ENCODE results near the gene DOCK8. TPM values are rescaled to one million over a fixed set of nuclear protein-coding genes. Genes with fewer than 3 reads are reported as not detected.
A peak's percentile ranks its signal among the peaks of the same experiment; 100 is the strongest.

Gene DOCK8
- total and polyA plus RNA-seq, 2 donors: 54.5 to 60.4 TPM

- WGBS: 97% methylated on average over 6 of the region's 6 CpGs
- Histone ChIP-seq H3K9me3 (ENCODE audit: control insufficient read depth in 2 of 2, insufficient read depth in 1 of 2, low read length in 1 of 2) (no peaks in the 10 kb centered on the region), H3K4me1 (ENCODE audit: control insufficient read depth in 2 of 2, insufficient read depth in 2 of 2, low read length in 2 of 2) (no peaks in the 10 kb centered on the region), H3K27ac (ENCODE audit: low read depth in 1 of 2, low read length in 1 of 2) (no peak overlapping the region), H3K36me3 (ENCODE audit: control insufficient read depth in 2 of 2, insufficient read depth in 2 of 2, low read length in 1 of 2) (peaks cover 62 to 63% of the 10 kb centered on the region in 2 donors), H3K27me3 (ENCODE audit: control insufficient read depth in 2 of 2, insufficient read depth in 1 of 2, low read length in 1 of 2) (no peaks in the 10 kb centered on the region), H3K4me3 (ENCODE audit: low read length in 2 of 2) (no peak overlapping the region)
- no peak for DNase-seq (ENCODE audit: low read depth in 6 of 9, low spot score in 9 of 9)
Observed at GRCh38 chr9:456365-456764, 241.7 kb downstream of the DOCK8 start.

GRCh38 chr9:458590-458989 lies 243.9 kb downstream of the DOCK8 start:
- 96% methylated on average over 6 of the region's 6 CpGs for WGBS
- no peaks in the 10 kb centered on the region for H3K4me1 ChIP-seq (ENCODE audit: control insufficient read depth in 2 of 2, insufficient read depth in 2 of 2, low read length in 2 of 2)
- H3K27ac ChIP-seq (ENCODE audit: low read depth in 1 of 2, low read length in 1 of 2): no peak overlapping the region
- no peak for DNase-seq (ENCODE audit: low read depth in 6 of 9, low spot score in 9 of 9)
- no peaks in the 10 kb centered on the region for H3K9me3 ChIP-seq (ENCODE audit: control insufficient read depth in 2 of 2, insufficient read depth in 1 of 2, low read length in 1 of 2)
- H3K4me3 ChIP-seq (ENCODE audit: low read length in 2 of 2): no peak overlapping the region
- H3K27me3 ChIP-seq (ENCODE audit: control insufficient read depth in 2 of 2, insufficient read depth in 1 of 2, low read length in 1 of 2): no peaks in the 10 kb centered on the region
- peaks cover 59 to 64% of the 10 kb centered on the region in 2 donors for H3K36me3 ChIP-seq (ENCODE audit: control insufficient read depth in 2 of 2, insufficient read depth in 2 of 2, low read length in 1 of 2)

GRCh38 chr9:459491-460444 lies 245.1 kb downstream of the DOCK8 start:
- no peak for DNase-seq (ENCODE audit: low read depth in 6 of 9, low spot score in 9 of 9)
- Histone ChIP-seq H3K27me3 (ENCODE audit: control insufficient read depth in 2 of 2, insufficient read depth in 1 of 2, low read length in 1 of 2) (no peaks in the 10 kb centered on the region), H3K4me1 (ENCODE audit: control insufficient read depth in 2 of 2, insufficient read depth in 2 of 2, low read length in 2 of 2) (no peaks in the 10 kb centered on the region), H3K4me3 (ENCODE audit: low read length in 2 of 2) (no peak overlapping the region), H3K27ac (ENCODE audit: low read depth in 1 of 2, low read length in 1 of 2) (no peak overlapping the region), H3K9me3 (ENCODE audit: control insufficient read depth in 2 of 2, insufficient read depth in 1 of 2, low read length in 1 of 2) (no peaks in the 10 kb centered on the region), H3K36me3 (ENCODE audit: control insufficient read depth in 2 of 2, insufficient read depth in 2 of 2, low read length in 1 of 2) (peaks cover 61 to 67% of the 10 kb centered on the region in 2 donors)
- 97% methylated on average over 4 of the region's 4 CpGs for WGBS

GRCh38 chr9:462121-462520 lies 247.5 kb downstream of the DOCK8 start:
- no peak overlapping the region for H3K4me3 ChIP-seq (ENCODE audit: low read length in 2 of 2)
- H3K36me3 ChIP-seq (ENCODE audit: control insufficient read depth in 2 of 2, insufficient read depth in 2 of 2, low read length in 1 of 2): peaks cover 45 to 48% of the 10 kb centered on the region in 2 donors
- DNase-seq (ENCODE audit: low read depth in 6 of 9, low spot score in 9 of 9): no peak
- no peaks in the 10 kb centered on the region for H3K27me3 ChIP-seq (ENCODE audit: control insufficient read depth in 2 of 2, insufficient read depth in 1 of 2, low read length in 1 of 2)
- H3K4me1 ChIP-seq (ENCODE audit: control insufficient read depth in 2 of 2, insufficient read depth in 2 of 2, low read length in 2 of 2): no peaks in the 10 kb centered on the region
- WGBS: 98% methylated on average over 2 of the region's 2 CpGs
- no peak overlapping the region for H3K27ac ChIP-seq (ENCODE audit: low read depth in 1 of 2, low read length in 1 of 2)
- no peaks in the 10 kb centered on the region for H3K9me3 ChIP-seq (ENCODE audit: control insufficient read depth in 2 of 2, insufficient read depth in 1 of 2, low read length in 1 of 2)

GRCh38 chr9:462606-463005 lies 247.9 kb downstream of the DOCK8 start:
- 96% methylated on average over 1 of the region's 1 CpG for WGBS
- DNase-seq (ENCODE audit: low read depth in 6 of 9, low spot score in 9 of 9): no peak
- no peaks in the 10 kb centered on the region for H3K9me3 ChIP-seq (ENCODE audit: control insufficient read depth in 2 of 2, insufficient read depth in 1 of 2, low read length in 1 of 2)
- H3K27ac ChIP-seq (ENCODE audit: low read depth in 1 of 2, low read length in 1 of 2): no peak overlapping the region
- H3K4me3 ChIP-seq (ENCODE audit: low read length in 2 of 2): no peak overlapping the region
- H3K27me3 ChIP-seq (ENCODE audit: control insufficient read depth in 2 of 2, insufficient read depth in 1 of 2, low read length in 1 of 2): no peaks in the 10 kb centered on the region
- peaks cover 40 to 44% of the 10 kb centered on the region in 2 donors for H3K36me3 ChIP-seq (ENCODE audit: control insufficient read depth in 2 of 2, insufficient read depth in 2 of 2, low read length in 1 of 2)
- H3K4me1 ChIP-seq (ENCODE audit: control insufficient read depth in 2 of 2, insufficient read depth in 2 of 2, low read length in 2 of 2): no peaks in the 10 kb centered on the region

GRCh38 chr9:463455-464171 lies 248.9 kb downstream of the DOCK8 start:
- H3K27ac ChIP-seq (ENCODE audit: low read depth in 1 of 2, low read length in 1 of 2): no peak overlapping the region
- WGBS: 97% methylated on average over 8 of the region's 8 CpGs
- no peaks in the 10 kb centered on the region for H3K27me3 ChIP-seq (ENCODE audit: control insufficient read depth in 2 of 2, insufficient read depth in 1 of 2, low read length in 1 of 2)
- no peaks in the 10 kb centered on the region for H3K9me3 ChIP-seq (ENCODE audit: control insufficient read depth in 2 of 2, insufficient read depth in 1 of 2, low read length in 1 of 2)
- DNase-seq (ENCODE audit: low read depth in 6 of 9, low spot score in 9 of 9): no peak
- H3K36me3 ChIP-seq (ENCODE audit: control insufficient read depth in 2 of 2, insufficient read depth in 2 of 2, low read length in 1 of 2): peaks cover 32 to 38% of the 10 kb centered on the region in 2 donors
- peaks cover 0 to 4% of the 10 kb centered on the region in 2 donors for H3K4me1 ChIP-seq (ENCODE audit: control insufficient read depth in 2 of 2, insufficient read depth in 2 of 2, low read length in 2 of 2)
- H3K4me3 ChIP-seq (ENCODE audit: low read length in 2 of 2): no peak overlapping the region

- Histone ChIP-seq H3K9me3 (ENCODE audit: control insufficient read depth in 2 of 2, insufficient read depth in 1 of 2, low read length in 1 of 2) (peaks cover 0 to 4% of the 10 kb centered on the region in 2 donors), H3K4me3 (ENCODE audit: low read length in 2 of 2) (no peak overlapping the region), H3K36me3 (ENCODE audit: control insufficient read depth in 2 of 2, insufficient read depth in 2 of 2, low read length in 1 of 2) (peaks cover 25 to 38% of the 10 kb centered on the region in 2 donors), H3K4me1 (ENCODE audit: control insufficient read depth in 2 of 2, insufficient read depth in 2 of 2, low read length in 2 of 2) (peaks cover 7 to 30% of the 10 kb centered on the region in 2 donors), H3K27ac (ENCODE audit: low read depth in 1 of 2, low read length in 1 of 2) (no peak overlapping the region), H3K27me3 (ENCODE audit: control insufficient read depth in 2 of 2, insufficient read depth in 1 of 2, low read length in 1 of 2) (no peaks in the 10 kb centered on the region)
- 100% methylated on average over 1 of the region's 1 CpG for WGBS
- no peak for DNase-seq (ENCODE audit: low read depth in 6 of 9, low spot score in 9 of 9)
Observed at GRCh38 chr9:466747-467146, 252.1 kb downstream of the DOCK8 start.

GRCh38 chr9:468766-469426 lies 254.2 kb downstream of the DOCK8 start:
- H3K27me3 ChIP-seq (ENCODE audit: control insufficient read depth in 2 of 2, insufficient read depth in 1 of 2, low read length in 1 of 2): no peaks in the 10 kb centered on the region
- H3K36me3 ChIP-seq (ENCODE audit: control insufficient read depth in 2 of 2, insufficient read depth in 2 of 2, low read length in 1 of 2): peaks cover 6 to 19% of the 10 kb centered on the region in 2 donors
- peaks cover 7 to 34% of the 10 kb centered on the region in 2 donors for H3K4me1 ChIP-seq (ENCODE audit: control insufficient read depth in 2 of 2, insufficient read depth in 2 of 2, low read length in 2 of 2)
- peak overlapping the region; percentile 85 to 98 for H3K27ac ChIP-seq (ENCODE audit: low read depth in 1 of 2, low read length in 1 of 2)
- H3K4me3 ChIP-seq (ENCODE audit: low read length in 2 of 2): peak overlapping the region; percentile 26 to 69
- peaks cover 0 to 4% of the 10 kb centered on the region in 2 donors for H3K9me3 ChIP-seq (ENCODE audit: control insufficient read depth in 2 of 2, insufficient read depth in 1 of 2, low read length in 1 of 2)
- 39% methylated on average over 8 of the region's 8 CpGs for WGBS
- peak in 3 of 9 donors; percentile 6 to 23 (median 8) for DNase-seq (ENCODE audit: low read depth in 6 of 9, low spot score in 9 of 9)

All from thymus (tissue), 11 donors.